ENCODE data around the gene TCF12. TPM values are rescaled to one million over a fixed set of nuclear protein-coding genes. Genes with fewer than 3 reads are reported as not detected.

TCF12 gene
- total and polyA plus RNA-seq, 7 experiments from 2014 or later, result 51.3 to 99.4 (median 79.9) TPM

GRCh38 chr15:56933811-56934210, 15.4 kb downstream of the TCF12 start:
- ChIA-PET CTCF (interaction anchor here (1.0 kb wide), 1 partner anchor 90 kb away, joined by 3 read pairs; no protein-coding TSS in a partner anchor), POLR2A (no interaction called here)
- H3K27ac Mint-ChIP-seq, result peak overlapping the region in 3 of 9 donors; percentile 8 to 32 (median 17)
- intact Hi-C loops (cut with micrococcal nuclease), result no loop called here
- H3K4me1 Mint-ChIP-seq, result peaks cover 37 to 97% (median 84%) of the 10 kb centered on the region in 7 donors
- Histone ChIP-seq H3K4me3 (ENCODE audit: low read length) (no peak overlapping the region), H3K9me3 (ENCODE audit: control insufficient read depth in 2 of 3, low read length in 3 of 3) (peaks cover 0 to 4% (median 0%) of the 10 kb centered on the region in 3 experiments), H3K4me1 (ENCODE audit: control insufficient read depth in 2 of 2, insufficient read depth in 2 of 2, low read length in 2 of 2) (peaks cover 6 to 28% of the 10 kb centered on the region in 2 donors), H3K27ac (ENCODE audit: low read depth, low read length) (no peak overlapping the region), H3K36me3 (ENCODE audit: control insufficient read depth in 2 of 3, insufficient read depth in 3 of 3, low read length in 3 of 3) (no peaks in the 10 kb centered on the region), H3K27me3 (ENCODE audit: control insufficient read depth in 2 of 2, insufficient read depth in 2 of 2, low read length in 2 of 2) (no peaks in the 10 kb centered on the region)
- peaks cover 7 to 64% (median 52%) of the 10 kb centered on the region in 5 donors for H3K36me3 Mint-ChIP-seq
- peak overlapping the region in 2 of 10 donors; percentile 9 to 44 for H3K4me3 Mint-ChIP-seq
- H3K27me3 Mint-ChIP-seq, result no peaks in the 10 kb centered on the region
- ATAC-seq, result no peak
- DNase-seq, result no peak
- H3K9me3 Mint-ChIP-seq, result peaks cover 0 to 19% (median 4%) of the 10 kb centered on the region in 11 donors

- Mint-ChIP-seq H3K4me1 (peaks cover 34 to 97% (median 84%) of the 10 kb centered on the region in 7 donors), H3K36me3 (peaks cover 7 to 64% (median 54%) of the 10 kb centered on the region in 5 donors), H3K27ac (peak overlapping the region in 2 of 9 donors; percentile 8 to 32), H3K4me3 (peak overlapping the region in 5 of 10 donors; percentile 2 to 33 (median 9)), H3K9me3 (peaks cover 0 to 19% (median 4%) of the 10 kb centered on the region in 11 donors), H3K27me3 (no peaks in the 10 kb centered on the region)
- CTCF ChIA-PET, result interaction anchor here (0.7 to 1.0 kb wide), 2 partner anchors 13 to 90 kb away, joined by 3 to 5 read pairs; no protein-coding TSS in a partner anchor
- no peaks in the 10 kb centered on the region for H3K36me3 ChIP-seq (ENCODE audit: control insufficient read depth in 2 of 3, insufficient read depth in 3 of 3, low read length in 3 of 3)
- DNase-seq (no peak), ATAC-seq (no peak)
- intact Hi-C loops (cut with micrococcal nuclease), result no loop called here
- no peak overlapping the region for H3K27ac ChIP-seq (ENCODE audit: low read depth, low read length)
- peaks cover 6 to 28% of the 10 kb centered on the region in 2 donors for H3K4me1 ChIP-seq (ENCODE audit: control insufficient read depth in 2 of 2, insufficient read depth in 2 of 2, low read length in 2 of 2)
- no peak overlapping the region for H3K4me3 ChIP-seq (ENCODE audit: low read length)
- peaks cover 0 to 4% (median 0%) of the 10 kb centered on the region in 3 experiments for H3K9me3 ChIP-seq (ENCODE audit: control insufficient read depth in 2 of 3, low read length in 3 of 3)
- POLR2A ChIA-PET, result no interaction called here
- H3K27me3 ChIP-seq (ENCODE audit: control insufficient read depth in 2 of 2, insufficient read depth in 2 of 2, low read length in 2 of 2), result no peaks in the 10 kb centered on the region
Observed at GRCh38 chr15:56934269-56934668, 15.8 kb downstream of the TCF12 start.

GRCh38 chr15:56936929-56937328, 18.5 kb downstream of the TCF12 start:
- Histone ChIP-seq H3K27ac (ENCODE audit: low read depth, low read length) (no peak overlapping the region), H3K36me3 (ENCODE audit: control insufficient read depth in 2 of 3, insufficient read depth in 3 of 3, low read length in 3 of 3) (no peaks in the 10 kb centered on the region), H3K4me1 (ENCODE audit: control insufficient read depth in 2 of 2, insufficient read depth in 2 of 2, low read length in 2 of 2) (peaks cover 6 to 11% of the 10 kb centered on the region in 2 donors), H3K4me3 (ENCODE audit: low read length) (no peak overlapping the region), H3K27me3 (ENCODE audit: control insufficient read depth in 2 of 2, insufficient read depth in 2 of 2, low read length in 2 of 2) (no peaks in the 10 kb centered on the region), H3K9me3 (ENCODE audit: control insufficient read depth in 2 of 3, low read length in 3 of 3) (peaks cover 0 to 4% (median 0%) of the 10 kb centered on the region in 3 experiments)
- DNase-seq (no peak), ATAC-seq (no peak)
- Mint-ChIP-seq H3K9me3 (peaks cover 0 to 19% (median 4%) of the 10 kb centered on the region in 11 donors), H3K27ac (peak overlapping the region in 1 of 9 donors; percentile 1), H3K27me3 (no peaks in the 10 kb centered on the region), H3K4me1 (peaks cover 16 to 90% (median 78%) of the 10 kb centered on the region in 7 donors), H3K4me3 (peak overlapping the region in 5 of 10 donors; percentile 1 to 36 (median 12)), H3K36me3 (peaks cover 7 to 53% (median 49%) of the 10 kb centered on the region in 5 donors)
- intact Hi-C loops (cut with micrococcal nuclease), result no loop called here
- CTCF ChIA-PET, result no interaction called here
- POLR2A ChIA-PET, result interaction anchor here (0.7 kb wide), 1 partner anchor 33 kb away, joined by 4 read pairs; no protein-coding TSS in a partner anchor

- Histone ChIP-seq H3K27ac (ENCODE audit: low read depth, low read length) (no peak overlapping the region), H3K9me3 (ENCODE audit: control insufficient read depth in 2 of 3, low read length in 3 of 3) (peaks cover 0 to 4% (median 0%) of the 10 kb centered on the region in 3 experiments), H3K36me3 (ENCODE audit: control insufficient read depth in 2 of 3, insufficient read depth in 3 of 3, low read length in 3 of 3) (no peaks in the 10 kb centered on the region), H3K4me3 (ENCODE audit: low read length) (no peak overlapping the region), H3K4me1 (ENCODE audit: control insufficient read depth in 2 of 2, insufficient read depth in 2 of 2, low read length in 2 of 2) (peaks cover 4 to 6% of the 10 kb centered on the region in 2 donors), H3K27me3 (ENCODE audit: control insufficient read depth in 2 of 2, insufficient read depth in 2 of 2, low read length in 2 of 2) (no peaks in the 10 kb centered on the region)
- POLR2A ChIA-PET, result no interaction called here
- Mint-ChIP-seq H3K36me3 (peaks cover 7 to 44% (median 43%) of the 10 kb centered on the region in 5 donors), H3K27me3 (no peaks in the 10 kb centered on the region), H3K4me3 (peak overlapping the region in 4 of 10 donors; percentile 4 to 56 (median 28)), H3K9me3 (peaks cover 0 to 20% (median 4%) of the 10 kb centered on the region in 11 donors), H3K4me1 (peaks cover 12 to 82% (median 73%) of the 10 kb centered on the region in 7 donors), H3K27ac (no peak overlapping the region)
- intact Hi-C loops (cut with micrococcal nuclease), result no loop called here
- CTCF ChIA-PET, result interaction anchor here (0.6 kb wide), 1 partner anchor 188 kb away, joined by 3 read pairs; no protein-coding TSS in a partner anchor
- DNase-seq (no peak), ATAC-seq (no peak)
Observed at GRCh38 chr15:56939257-56939656, 20.8 kb downstream of the TCF12 start.

GRCh38 chr15:56940388-56940787, 21.9 kb downstream of the TCF12 start:
- ChIA-PET POLR2A (no interaction called here), CTCF (interaction anchor here (1.6 kb wide), 1 partner anchor 9 kb away, joined by 5 read pairs; no protein-coding TSS in a partner anchor)
- Mint-ChIP-seq H3K4me3 (peak overlapping the region in 1 of 10 donors; percentile 4), H3K27ac (peak overlapping the region in 2 of 9 donors; percentile 30 to 47), H3K4me1 (peaks cover 10 to 73% (median 67%) of the 10 kb centered on the region in 7 donors), H3K36me3 (peaks cover 0 to 44% (median 40%) of the 10 kb centered on the region in 5 donors), H3K9me3 (peaks cover 0 to 29% (median 3%) of the 10 kb centered on the region in 11 donors), H3K27me3 (no peaks in the 10 kb centered on the region)
- Histone ChIP-seq H3K36me3 (ENCODE audit: control insufficient read depth in 2 of 3, insufficient read depth in 3 of 3, low read length in 3 of 3) (no peaks in the 10 kb centered on the region), H3K27ac (ENCODE audit: low read depth, low read length) (no peak overlapping the region), H3K4me1 (ENCODE audit: control insufficient read depth in 2 of 2, insufficient read depth in 2 of 2, low read length in 2 of 2) (peaks cover 0 to 4% of the 10 kb centered on the region in 2 donors), H3K4me3 (ENCODE audit: low read length) (no peak overlapping the region), H3K9me3 (ENCODE audit: control insufficient read depth in 2 of 3, low read length in 3 of 3) (no peaks in the 10 kb centered on the region), H3K27me3 (ENCODE audit: control insufficient read depth in 2 of 2, insufficient read depth in 2 of 2, low read length in 2 of 2) (no peaks in the 10 kb centered on the region)
- DNase-seq (no peak), ATAC-seq (no peak)
- intact Hi-C loops (cut with micrococcal nuclease), result no loop called here

GRCh38 chr15:56942118-56942517, 23.7 kb downstream of the TCF12 start:
- Mint-ChIP-seq H3K27ac (peak overlapping the region in 5 of 9 donors; percentile 25 to 72 (median 61)), H3K36me3 (peaks cover 4 to 40% (median 34%) of the 10 kb centered on the region in 5 donors), H3K4me1 (peaks cover 4 to 61% (median 56%) of the 10 kb centered on the region in 7 donors), H3K27me3 (no peaks in the 10 kb centered on the region), H3K9me3 (peaks cover 0 to 28% (median 8%) of the 10 kb centered on the region in 11 donors), H3K4me3 (peak overlapping the region in 5 of 10 donors; percentile 11 to 56 (median 32))
- H3K36me3 ChIP-seq (ENCODE audit: control insufficient read depth in 2 of 3, insufficient read depth in 3 of 3, low read length in 3 of 3), result no peaks in the 10 kb centered on the region
- no peak overlapping the region for H3K4me3 ChIP-seq (ENCODE audit: low read length)
- ChIA-PET POLR2A (no interaction called here), CTCF (interaction anchor here (0.7 kb wide), 1 partner anchor 398 kb away, joined by 3 read pairs; no protein-coding TSS in a partner anchor)
- ATAC-seq, result no peak
- intact Hi-C loops (cut with micrococcal nuclease), result loop anchor here in 1 of 2 donors (2.0 kb wide), 1 partner anchor 21 kb away; no protein-coding TSS in a partner anchor
- no peaks in the 10 kb centered on the region for H3K27me3 ChIP-seq (ENCODE audit: control insufficient read depth in 2 of 2, insufficient read depth in 2 of 2, low read length in 2 of 2)
- H3K27ac ChIP-seq (ENCODE audit: low read depth, low read length), result no peak overlapping the region
- no peak for DNase-seq
- peaks cover 0 to 4% (median 0%) of the 10 kb centered on the region in 3 experiments for H3K9me3 ChIP-seq (ENCODE audit: control insufficient read depth in 2 of 3, low read length in 3 of 3)
- H3K4me1 ChIP-seq (ENCODE audit: control insufficient read depth in 2 of 2, insufficient read depth in 2 of 2, low read length in 2 of 2), result peaks cover 0 to 4% of the 10 kb centered on the region in 2 donors
